ENCODE data around the gene SOX12.

DNA sequence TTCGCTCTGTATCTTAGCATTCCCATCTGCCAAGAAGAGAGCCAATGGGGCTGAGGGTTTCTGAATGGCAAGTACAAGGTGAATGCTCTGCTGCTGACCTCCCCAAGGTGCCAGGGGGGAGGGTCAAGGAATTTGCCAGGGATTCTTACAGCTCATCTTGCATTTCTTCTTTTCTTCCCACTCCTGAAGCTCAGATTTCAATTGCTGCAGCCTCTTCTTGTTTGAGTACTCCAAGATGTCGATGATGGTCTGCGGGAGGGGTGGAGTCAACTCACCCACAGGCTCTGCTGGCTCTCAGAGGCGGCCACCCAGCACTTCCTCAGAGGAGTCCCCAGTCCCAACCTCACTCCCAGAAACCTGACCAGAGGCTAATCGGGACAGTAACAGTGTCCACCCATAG lies 47.2 kb upstream of the SOX12 start:
- TF ChIP-seq, protein P1, sequence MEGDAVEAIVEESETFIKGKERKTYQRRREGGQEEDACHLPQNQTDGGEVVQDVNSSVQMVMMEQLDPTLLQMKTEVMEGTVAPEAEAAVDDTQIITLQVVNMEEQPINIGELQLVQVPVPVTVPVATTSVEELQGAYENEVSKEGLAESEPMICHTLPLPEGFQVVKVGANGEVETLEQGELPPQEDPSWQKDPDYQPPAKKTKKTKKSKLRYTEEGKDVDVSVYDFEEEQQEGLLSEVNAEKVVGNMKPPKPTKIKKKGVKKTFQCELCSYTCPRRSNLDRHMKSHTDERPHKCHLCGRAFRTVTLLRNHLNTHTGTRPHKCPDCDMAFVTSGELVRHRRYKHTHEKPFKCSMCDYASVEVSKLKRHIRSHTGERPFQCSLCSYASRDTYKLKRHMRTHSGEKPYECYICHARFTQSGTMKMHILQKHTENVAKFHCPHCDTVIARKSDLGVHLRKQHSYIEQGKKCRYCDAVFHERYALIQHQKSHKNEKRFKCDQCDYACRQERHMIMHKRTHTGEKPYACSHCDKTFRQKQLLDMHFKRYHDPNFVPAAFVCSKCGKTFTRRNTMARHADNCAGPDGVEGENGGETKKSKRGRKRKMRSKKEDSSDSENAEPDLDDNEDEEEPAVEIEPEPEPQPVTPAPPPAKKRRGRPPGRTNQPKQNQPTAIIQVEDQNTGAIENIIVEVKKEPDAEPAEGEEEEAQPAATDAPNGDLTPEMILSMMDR (conservative IDR thresholded peaks at IDR 0.05; ENCODE audit: low read depth, low read length), result no peak
- TF ChIP-seq EZH2 (IDR thresholded peaks at IDR 0.05; ENCODE audit: borderline replicate concordance, low read depth, low read length, poor library complexity, severe bottlenecking), result no peak

Data from A673 (cell line).